GM12865 (cell line): ENCODE data around the gene B3GAT1.

ENCODE experiments used
- DNase-seq: peaks from one replicate; pipeline ENCODE4 v3.0.0; 2010; ENCODE audit warnings: low read depth
- H3K4me3 ChIP-seq: 2 replicates; pipeline ENCODE4 v1.5.1; 2011; ENCODE audit warnings: mild to moderate bottlenecking, low read depth, low read length, control low read depth
- TF ChIP-seq, protein P1 (sequence below): IDR thresholded peaks from 2 replicates; pipeline ENCODE4 v1.5.1; 2011; ENCODE audit warnings: low read length, control low read depth, low read depth, inconsistent platforms; ENCODE audit not compliant: insufficient read depth; ENCODE audit errors: missing control alignments

Gene B3GAT1

DNA sequence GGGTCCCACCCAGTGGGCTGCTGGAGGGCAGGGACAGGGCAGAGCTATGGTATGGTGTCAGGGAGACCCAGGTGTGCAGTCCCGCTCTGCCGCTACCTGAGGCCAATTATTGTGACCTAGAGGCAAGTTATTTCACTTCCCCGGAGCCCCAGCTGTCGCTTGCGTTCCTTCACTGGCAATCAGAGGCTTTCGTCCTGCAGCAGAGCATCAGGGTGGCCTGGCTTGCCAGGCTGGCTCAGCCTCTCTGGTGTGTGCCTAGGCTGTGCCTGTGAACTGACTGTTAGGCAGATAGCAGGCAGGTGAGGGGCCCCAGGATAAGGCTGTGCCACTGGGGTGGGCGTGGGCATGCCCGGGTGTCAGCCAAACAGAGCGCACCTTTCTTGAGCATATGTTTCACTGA is 48.9 kb downstream of the B3GAT1 start:
- TF ChIP-seq, protein P1, sequence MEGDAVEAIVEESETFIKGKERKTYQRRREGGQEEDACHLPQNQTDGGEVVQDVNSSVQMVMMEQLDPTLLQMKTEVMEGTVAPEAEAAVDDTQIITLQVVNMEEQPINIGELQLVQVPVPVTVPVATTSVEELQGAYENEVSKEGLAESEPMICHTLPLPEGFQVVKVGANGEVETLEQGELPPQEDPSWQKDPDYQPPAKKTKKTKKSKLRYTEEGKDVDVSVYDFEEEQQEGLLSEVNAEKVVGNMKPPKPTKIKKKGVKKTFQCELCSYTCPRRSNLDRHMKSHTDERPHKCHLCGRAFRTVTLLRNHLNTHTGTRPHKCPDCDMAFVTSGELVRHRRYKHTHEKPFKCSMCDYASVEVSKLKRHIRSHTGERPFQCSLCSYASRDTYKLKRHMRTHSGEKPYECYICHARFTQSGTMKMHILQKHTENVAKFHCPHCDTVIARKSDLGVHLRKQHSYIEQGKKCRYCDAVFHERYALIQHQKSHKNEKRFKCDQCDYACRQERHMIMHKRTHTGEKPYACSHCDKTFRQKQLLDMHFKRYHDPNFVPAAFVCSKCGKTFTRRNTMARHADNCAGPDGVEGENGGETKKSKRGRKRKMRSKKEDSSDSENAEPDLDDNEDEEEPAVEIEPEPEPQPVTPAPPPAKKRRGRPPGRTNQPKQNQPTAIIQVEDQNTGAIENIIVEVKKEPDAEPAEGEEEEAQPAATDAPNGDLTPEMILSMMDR = no peak
- H3K4me3 ChIP-seq = no peak overlapping the region
- DNase-seq = no peak

DNA sequence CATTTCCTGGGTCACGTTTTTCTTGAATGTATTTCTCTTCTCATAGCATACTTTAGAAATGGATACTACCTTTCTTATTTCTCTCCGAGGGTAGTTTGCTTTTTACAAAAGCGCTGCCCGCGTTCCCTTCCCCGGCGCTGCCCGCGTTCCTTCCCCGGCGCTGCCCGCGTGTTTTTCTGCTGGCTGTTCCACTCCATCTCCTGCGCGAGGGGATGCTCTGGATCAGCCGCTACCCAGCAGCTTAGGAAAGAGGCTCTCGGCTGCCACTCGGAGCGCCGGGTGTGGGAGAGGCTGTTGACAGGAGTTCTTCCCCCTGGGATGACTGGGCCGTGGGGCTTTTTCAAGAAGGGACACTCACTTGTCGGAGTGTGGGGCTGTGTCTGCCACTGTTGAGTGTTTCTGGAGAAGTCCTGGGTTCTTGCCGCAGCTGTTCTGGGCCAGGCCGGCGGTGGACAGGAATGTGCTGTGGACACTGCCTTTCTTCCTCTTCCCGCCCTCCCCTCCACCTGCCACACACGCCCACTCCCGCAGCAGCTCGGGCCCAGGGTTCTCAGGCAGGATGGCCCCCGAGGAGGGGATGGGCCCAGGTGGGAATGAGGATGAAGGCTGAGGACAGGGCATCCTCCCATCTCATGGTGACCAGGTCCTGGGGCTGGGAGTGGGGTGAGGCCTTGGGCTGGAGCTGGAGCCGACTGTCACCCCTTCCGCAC is 49.7 kb downstream of the B3GAT1 start:
- no peak overlapping the region for H3K4me3 ChIP-seq
- no peak for DNase-seq
- TF ChIP-seq, protein P1 = no peak

GRCh38 chr11:134361661-134362060 is 50.4 kb downstream of the B3GAT1 start:
- no peak overlapping the region for H3K4me3 ChIP-seq
- TF ChIP-seq, protein P1 = no peak
- no peak for DNase-seq

GRCh38 chr11:134360050-134360835 is 51.8 kb downstream of the B3GAT1 start:
- H3K4me3 ChIP-seq = no peak overlapping the region
- TF ChIP-seq, protein P1 = peak; percentile 93
- peak; percentile 66 for DNase-seq

DNA sequence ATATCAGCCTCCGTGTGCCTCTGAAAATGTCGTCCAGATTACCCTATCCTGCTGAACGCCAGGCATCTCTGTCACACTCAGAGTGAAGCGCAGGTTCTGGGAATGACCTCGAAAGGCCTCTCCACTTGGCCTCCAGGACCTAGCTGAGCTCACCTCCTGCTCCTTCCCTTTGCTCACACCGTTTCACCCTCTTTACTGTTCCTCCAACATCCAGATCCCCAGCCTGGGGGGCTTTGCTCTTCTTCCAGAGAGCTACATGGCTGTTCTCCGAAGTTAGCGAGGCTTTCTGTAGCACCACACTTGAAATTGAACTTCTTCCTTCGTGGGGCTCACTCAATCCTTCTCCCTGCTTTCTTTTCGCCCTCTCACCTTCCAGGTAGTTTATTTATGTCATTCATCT is 52.4 kb downstream of the B3GAT1 start:
- H3K4me3 ChIP-seq = no peak overlapping the region
- no peak for DNase-seq
- TF ChIP-seq, protein P1 = no peak

GRCh38 chr11:134358856-134359490 is 53.1 kb downstream of the B3GAT1 start:
- no peak for DNase-seq
- TF ChIP-seq, protein P1 = no peak
- H3K4me3 ChIP-seq = no peak overlapping the region
